Subcutaneous abdominal adipose tissue (tissue), 5 donors: ENCODE measurements around the gene SMIM24.

Source experiments
- H3K27ac ChIP-seq: one replicate; pipeline ENCODE4 v1.7.0; 2013; ENCODE audit warnings: low read depth, mild to moderate bottlenecking, inconsistent platforms, low read length, moderate library complexity
- H3K27me3 ChIP-seq, 5 donors: one replicate each; pipeline ENCODE4 v1.7.0; 2013; ENCODE audit warnings: low read length in 5 of 5, inconsistent platforms in 1 of 5; ENCODE audit not compliant: control insufficient read depth in 5 of 5, insufficient read depth in 4 of 5
- H3K36me3 ChIP-seq, 5 donors: one replicate each; pipeline ENCODE4 v1.7.0; 2013; ENCODE audit warnings: low read length in 5 of 5; ENCODE audit not compliant: control insufficient read depth in 5 of 5, insufficient read depth in 5 of 5
- H3K4me1 ChIP-seq, 5 donors: one replicate each; pipeline ENCODE4 v1.7.0; 2013; ENCODE audit warnings: low read length in 5 of 5, mild to moderate bottlenecking in 3 of 5, moderate library complexity in 1 of 5; ENCODE audit not compliant: control insufficient read depth in 5 of 5, insufficient read depth in 5 of 5
- H3K4me3 ChIP-seq, 5 donors: one replicate each; pipeline ENCODE4 v1.7.0; 2013; ENCODE audit warnings: low read length in 5 of 5, low read depth in 1 of 5
- H3K9ac ChIP-seq, 5 donors: one replicate each; pipeline ENCODE4 v1.7.0; 2013; ENCODE audit warnings: low read length in 5 of 5, mild to moderate bottlenecking in 4 of 5, moderate library complexity in 3 of 5
- H3K9me3 ChIP-seq, 5 donors: one replicate each; pipeline ENCODE4 v1.7.0; 2013; ENCODE audit warnings: low read length in 5 of 5; ENCODE audit not compliant: control insufficient read depth in 5 of 5
- donor health status: healthy.
- donor health status: healthy.
- donor health status: healthy.
- donor health status: healthy.
- donor health status: healthy.

Gene SMIM24

DNA sequence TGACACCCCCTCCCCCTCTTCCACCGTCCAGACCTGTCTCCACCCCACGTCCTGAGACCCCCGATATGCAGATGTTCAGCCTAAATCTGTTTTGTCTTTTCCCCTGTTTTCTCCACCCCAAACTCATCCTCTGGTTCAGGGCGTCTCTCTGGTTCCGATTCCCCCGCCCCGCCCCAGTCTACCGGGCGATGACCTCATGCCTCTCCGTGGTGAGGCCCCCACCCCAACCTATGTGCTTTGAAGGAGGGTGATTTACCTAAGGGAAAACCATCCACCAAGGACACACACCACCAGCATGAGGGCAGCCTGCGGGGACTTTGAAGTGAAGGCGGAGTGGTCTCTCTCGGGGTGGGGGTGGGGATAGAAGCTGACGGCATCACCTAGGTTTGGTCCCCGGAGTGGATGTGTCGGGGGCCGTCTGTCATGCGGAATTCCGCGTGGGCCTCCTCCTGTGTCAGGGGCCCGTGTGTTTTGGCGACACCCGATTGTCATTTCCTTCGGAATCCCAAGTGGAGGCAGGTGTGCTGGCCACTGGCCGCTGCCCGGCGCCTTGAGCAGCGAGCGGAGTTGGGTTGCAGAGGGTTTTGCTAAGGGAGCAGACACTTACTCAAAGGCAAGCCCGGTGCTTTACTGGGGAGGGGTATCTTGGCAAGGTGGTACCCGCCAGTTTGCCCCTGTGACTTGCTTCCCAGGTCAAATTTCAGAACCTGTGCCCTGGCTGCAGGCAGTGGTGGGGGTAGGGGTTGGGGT lies 27.2 kb upstream of the SMIM24 start:
- Histone ChIP-seq H3K4me3 (peak overlapping the region; percentile 74 to 87 (median 80)), H3K27me3 (no peaks in the 10 kb centered on the region), H3K9ac (peak overlapping the region in 4 of 5 donors; percentile 52 to 88 (median 66)), H3K27ac (no peak overlapping the region), H3K4me1 (peaks cover 0 to 44% (median 37%) of the 10 kb centered on the region in 5 donors), H3K36me3 (peaks cover 0 to 23% (median 16%) of the 10 kb centered on the region in 5 donors), H3K9me3 (no peaks in the 10 kb centered on the region)

DNA sequence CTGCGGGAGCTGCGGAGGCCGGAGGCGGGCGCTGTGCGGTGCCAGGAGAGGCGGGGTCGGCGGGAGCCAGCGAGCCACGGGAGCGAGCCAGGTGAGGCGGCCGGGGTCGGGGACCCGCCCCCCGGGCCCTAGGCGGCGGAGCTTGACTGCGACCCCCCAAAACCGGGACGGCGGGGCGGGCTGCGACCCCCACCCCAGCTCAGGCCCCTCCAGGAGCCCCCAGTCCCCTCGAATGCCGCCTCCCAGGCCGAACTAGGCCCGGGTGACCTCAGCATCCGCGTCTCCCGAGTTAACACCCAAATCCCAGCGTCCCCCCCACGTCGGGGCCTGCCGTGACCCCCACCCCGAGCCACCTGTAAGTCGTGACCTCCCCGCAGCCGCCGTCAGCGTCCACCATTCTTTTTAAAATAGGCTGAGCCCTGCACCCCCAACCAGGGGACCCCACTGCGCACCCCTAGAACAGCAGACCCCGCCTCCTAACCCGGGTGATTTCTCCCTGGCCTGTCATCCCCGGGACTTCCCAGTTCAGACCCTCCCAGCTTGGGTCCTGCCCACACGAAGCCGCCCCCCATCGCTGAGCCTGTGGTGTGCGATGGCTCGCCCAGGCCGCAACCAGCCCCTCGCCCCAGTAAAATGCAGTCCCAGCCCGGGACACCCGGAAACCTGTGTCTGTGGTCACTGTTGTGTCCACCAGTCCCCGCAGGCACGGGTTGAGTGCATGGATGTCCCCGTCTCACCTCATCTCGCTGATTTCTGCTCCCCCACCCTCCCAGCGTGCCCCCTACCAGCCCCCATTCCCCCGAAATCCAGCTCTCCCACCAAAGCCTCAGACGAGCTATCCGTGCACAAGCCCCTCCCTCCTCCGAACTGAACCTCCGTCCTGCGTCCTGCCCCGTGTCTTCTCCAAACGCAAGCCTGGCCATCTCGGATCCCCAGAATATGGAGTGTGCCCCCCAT lies 26.3 kb upstream of the SMIM24 start:
- Histone ChIP-seq H3K27me3 (no peaks in the 10 kb centered on the region), H3K4me3 (peak overlapping the region; percentile 74 to 87 (median 80)), H3K36me3 (peaks cover 0 to 23% (median 16%) of the 10 kb centered on the region in 5 donors), H3K9ac (peak overlapping the region; percentile 68 to 90 (median 88)), H3K4me1 (peaks cover 0 to 36% (median 31%) of the 10 kb centered on the region in 5 donors), H3K9me3 (no peaks in the 10 kb centered on the region), H3K27ac (no peak overlapping the region)

DNA sequence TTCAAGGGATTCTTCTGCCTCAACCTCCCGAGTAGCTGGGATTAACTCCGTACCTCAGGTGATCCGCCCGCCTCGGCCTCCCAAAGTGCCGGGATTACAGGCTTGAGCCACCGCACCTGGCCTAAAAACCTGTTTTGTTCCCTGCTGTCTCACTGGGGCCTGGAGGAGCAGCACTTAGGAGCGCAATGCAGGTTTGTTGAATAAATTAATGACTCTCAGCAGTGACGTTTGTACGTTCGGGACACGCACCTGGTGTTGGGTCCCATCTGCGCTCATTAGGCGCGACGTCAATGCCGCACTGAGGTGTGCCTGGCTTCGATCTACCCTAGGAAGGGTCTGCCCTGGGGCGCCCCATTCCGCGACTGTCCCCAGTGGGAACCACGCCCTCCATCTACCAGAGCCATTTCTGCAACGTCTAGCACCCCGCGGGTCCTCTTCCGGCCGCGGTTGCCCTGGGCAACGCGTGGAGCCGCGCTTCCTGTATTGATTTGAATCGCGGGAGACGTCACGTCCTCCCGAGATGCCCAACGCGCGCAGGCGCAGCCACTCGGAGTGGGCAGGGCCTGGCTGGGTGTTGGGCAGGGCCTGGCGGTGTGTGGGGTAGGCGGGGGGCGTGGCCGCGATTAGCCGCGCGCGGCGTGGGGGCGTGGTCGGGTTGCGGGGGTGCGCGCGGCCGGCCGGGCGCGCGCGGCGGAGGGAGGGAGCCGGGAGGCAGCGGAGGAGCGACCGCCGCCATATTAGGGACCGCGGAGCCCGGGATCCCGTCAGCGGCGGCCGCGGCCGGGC lies 25.5 kb upstream of the SMIM24 start, which contains the start of gene FZR1:
Gene FZR1, plus strand, starts transcription at position 714 of the 786 bp plus-strand sequence. CDS start 16,679 bp downstream, outside the sequence.
- peaks cover 0 to 18% (median 12%) of the 10 kb centered on the region in 5 donors for H3K36me3 ChIP-seq
- no peak within 1 kb of the TSS for H3K27ac ChIP-seq
- H3K4me1 ChIP-seq = peaks cover 3 to 34% (median 31%) of the 10 kb centered on the region in 5 donors
- H3K27me3 ChIP-seq = no peaks in the 10 kb centered on the region
- H3K9ac ChIP-seq = peak within 1 kb of the TSS; percentile 68 to 90 (median 88)
- H3K9me3 ChIP-seq = no peaks in the 10 kb centered on the region
- peak within 1 kb of the TSS; percentile 80 to 94 (median 87) for H3K4me3 ChIP-seq

- no peaks in the 10 kb centered on the region for H3K9me3 ChIP-seq
- peaks cover 10 to 43% (median 34%) of the 10 kb centered on the region in 5 donors for H3K4me1 ChIP-seq
- H3K36me3 ChIP-seq = peaks cover 0 to 8% (median 5%) of the 10 kb centered on the region in 5 donors
- H3K4me3 ChIP-seq = no peak overlapping the region
- no peak overlapping the region for H3K27ac ChIP-seq
- no peak overlapping the region for H3K9ac ChIP-seq
- no peaks in the 10 kb centered on the region for H3K27me3 ChIP-seq
Observed at GRCh38 chr19:3504735-3505134, 24.4 kb upstream of the SMIM24 start.

DNA sequence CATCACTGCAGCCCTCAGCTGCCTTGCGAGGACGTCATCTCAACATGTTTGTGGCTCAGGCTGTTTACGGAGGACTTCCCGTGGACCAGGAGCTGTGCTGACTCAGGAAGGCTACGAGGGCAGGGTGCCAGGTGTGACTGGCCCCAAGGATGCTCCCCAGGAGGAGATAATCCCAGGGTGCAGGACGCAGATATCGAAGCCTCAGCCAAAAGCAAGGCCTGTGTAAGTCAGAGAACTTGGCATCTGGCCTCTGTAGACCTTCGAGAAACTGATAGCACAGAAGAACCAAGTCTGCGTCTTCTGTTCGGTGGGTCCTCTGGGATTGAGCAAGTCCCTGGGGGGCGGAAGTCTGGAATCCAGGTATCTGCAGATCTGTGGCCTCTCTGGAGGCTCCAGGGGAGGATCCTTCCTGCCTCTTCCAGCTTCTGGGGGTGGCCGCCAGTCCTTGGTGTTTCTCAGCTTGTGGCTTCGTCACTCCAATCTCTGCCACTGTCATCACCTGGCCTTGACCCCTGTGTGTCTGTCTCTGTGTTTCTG lies 22.8 kb upstream of the SMIM24 start:
- no peaks in the 10 kb centered on the region for H3K36me3 ChIP-seq
- no peak overlapping the region for H3K4me3 ChIP-seq
- H3K9me3 ChIP-seq = no peaks in the 10 kb centered on the region
- H3K4me1 ChIP-seq = peaks cover 11 to 43% (median 34%) of the 10 kb centered on the region in 5 donors
- no peaks in the 10 kb centered on the region for H3K27me3 ChIP-seq
- no peak overlapping the region for H3K9ac ChIP-seq
- no peak overlapping the region for H3K27ac ChIP-seq

- Histone ChIP-seq H3K27me3 (no peaks in the 10 kb centered on the region), H3K4me1 (peaks cover 11 to 31% (median 22%) of the 10 kb centered on the region in 5 donors), H3K9me3 (no peaks in the 10 kb centered on the region), H3K36me3 (peaks cover 0 to 6% (median 3%) of the 10 kb centered on the region in 5 donors), H3K9ac (no peak overlapping the region), H3K27ac (no peak overlapping the region), H3K4me3 (no peak overlapping the region)
Observed at GRCh38 chr19:3501780-3502179, 21.5 kb upstream of the SMIM24 start.

DNA sequence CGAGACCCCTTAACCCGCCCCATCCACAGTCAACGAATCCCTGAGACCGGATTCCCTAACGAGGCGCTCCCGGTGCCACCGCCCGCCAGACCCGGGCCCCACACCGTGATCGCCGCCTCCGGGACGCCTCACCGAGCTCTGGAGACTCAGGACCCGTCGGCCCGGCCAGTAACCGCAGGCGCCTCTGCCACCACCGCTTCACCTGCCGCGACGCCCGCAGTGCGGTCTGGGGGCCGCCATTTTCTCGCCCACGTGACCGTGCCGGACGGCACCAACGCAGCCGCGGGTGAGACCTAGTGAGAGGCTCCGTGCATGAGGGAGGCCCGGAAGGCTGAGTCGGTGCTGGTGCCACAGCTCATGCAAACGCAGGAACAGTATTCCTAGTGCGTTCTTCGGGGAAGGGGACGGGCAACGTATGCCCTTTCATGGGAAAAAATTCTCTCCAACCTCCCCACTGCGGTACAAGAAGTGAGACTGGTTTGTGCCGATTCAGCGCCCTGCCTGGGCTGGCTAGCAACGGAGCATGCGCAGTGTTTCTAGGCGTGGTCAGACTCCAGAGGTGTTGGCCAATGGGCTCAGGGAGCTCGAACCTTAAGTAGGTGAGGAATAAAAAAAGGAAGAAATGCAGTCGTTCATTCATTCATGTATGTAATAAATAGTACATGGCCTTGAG lies 20.2 kb upstream of the SMIM24 start, which contains the start of gene DOHH:
Gene DOHH, minus strand, starts transcription at position 246 of the 673 bp plus-strand sequence. CDS start 3,860 bp downstream, outside the sequence.
- H3K36me3 ChIP-seq = peaks cover 0 to 18% (median 12%) of the 10 kb centered on the region in 5 donors
- H3K4me3 ChIP-seq = peak within 1 kb of the TSS; percentile 88 to 100 (median 98)
- H3K27ac ChIP-seq = peak within 1 kb of the TSS; percentile 89
- no peaks in the 10 kb centered on the region for H3K9me3 ChIP-seq
- peaks cover 10 to 23% (median 17%) of the 10 kb centered on the region in 5 donors for H3K4me1 ChIP-seq
- no peaks in the 10 kb centered on the region for H3K27me3 ChIP-seq
- peak within 1 kb of the TSS; percentile 86 to 99 (median 97) for H3K9ac ChIP-seq

DNA sequence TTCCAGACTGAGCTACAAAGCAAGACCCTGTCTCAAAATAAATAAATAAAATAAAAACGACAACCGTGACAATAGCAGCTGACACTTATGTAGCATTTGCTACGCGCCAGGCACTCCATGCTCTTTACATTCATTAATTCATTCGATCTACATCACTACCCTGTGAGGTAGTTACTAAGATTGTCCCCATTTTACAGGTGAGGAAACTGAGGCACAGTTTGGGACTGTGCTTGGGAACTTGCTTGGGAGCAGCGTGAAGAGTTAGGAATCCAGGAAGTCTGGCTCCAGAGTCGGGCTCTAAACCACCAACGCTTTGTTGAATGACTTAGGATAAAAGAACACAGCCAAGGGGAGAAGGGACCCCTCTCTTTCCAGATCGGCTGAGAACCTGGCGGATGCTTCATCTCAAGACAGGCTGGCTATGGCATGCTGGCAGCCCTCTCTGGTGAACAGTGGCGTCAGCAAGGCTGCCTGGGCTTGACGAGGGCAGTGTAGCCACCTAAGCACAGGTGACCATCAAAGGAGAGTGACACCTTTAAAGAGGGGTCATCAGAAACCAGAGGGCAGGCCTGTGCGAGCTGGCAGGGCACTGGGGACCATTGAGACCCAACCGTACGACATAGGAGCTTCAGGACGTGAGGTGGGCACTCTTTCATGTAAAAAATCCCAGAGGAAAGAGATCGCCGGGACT lies 19.6 kb upstream of the SMIM24 start:
- H3K9me3 ChIP-seq = no peaks in the 10 kb centered on the region
- H3K27ac ChIP-seq = peak overlapping the region; percentile 89
- no peaks in the 10 kb centered on the region for H3K27me3 ChIP-seq
- H3K9ac ChIP-seq = peak overlapping the region; percentile 86 to 99 (median 97)
- H3K4me3 ChIP-seq = peak overlapping the region; percentile 88 to 100 (median 98)
- peaks cover 0 to 23% (median 17%) of the 10 kb centered on the region in 5 donors for H3K36me3 ChIP-seq
- peaks cover 7 to 20% (median 14%) of the 10 kb centered on the region in 5 donors for H3K4me1 ChIP-seq
